Effector memory CD8-positive, alpha-beta T cell (primary cell): ENCODE results near the gene MED29.

Experiments
- ATAC-seq: fragments of 150-1000 bp; cut with Tn5 transposase; replicated peaks from 2 replicates; pipeline ENCODE4 v1.10.0; 2021; ENCODE audit warnings: mild to moderate bottlenecking, moderate library complexity
- DNase-seq, 3 experiments: peaks; one replicate each; pipeline ENCODE4 v3.0.0; 2021
- H3K27ac Mint-ChIP-seq, 2 donors: one replicate each; pipeline ENCODE4 v1.8.0; 2022; ENCODE audit warnings: mild to moderate bottlenecking in 2 of 2, mixed read lengths in 2 of 2, moderate library complexity in 2 of 2
- H3K27me3 Mint-ChIP-seq, 2 donors: one replicate each; pipeline ENCODE4 v1.8.0; 2022; ENCODE audit warnings: mixed read lengths in 2 of 2
- H3K36me3 Mint-ChIP-seq: one replicate; pipeline ENCODE4 v1.8.0; 2022; ENCODE audit warnings: mild to moderate bottlenecking, moderate library complexity, mixed read lengths; ENCODE audit not compliant: insufficient read depth
- H3K4me1 Mint-ChIP-seq, 2 donors: one replicate each; pipeline ENCODE4 v1.8.0; 2022; ENCODE audit warnings: low read depth in 2 of 2, mixed read lengths in 2 of 2
- H3K4me3 Mint-ChIP-seq, 2 donors: one replicate each; pipeline ENCODE4 v1.8.0; 2022; ENCODE audit warnings: mild to moderate bottlenecking in 2 of 2, mixed read lengths in 2 of 2, moderate library complexity in 2 of 2
- H3K9me3 Mint-ChIP-seq, 2 donors: one replicate each; pipeline ENCODE4 v1.8.0; 2022; ENCODE audit warnings: mixed read lengths in 2 of 2
- total RNA-seq, 9 experiments: gene quantifications; one replicate each; lab custom pipeline; 2026; lab: John Stamatoyannopoulos, UW

Gene MED29
- total RNA-seq: 43.8 to 86.1 (median 52.0) reads per million in 9 experiments

DNA sequence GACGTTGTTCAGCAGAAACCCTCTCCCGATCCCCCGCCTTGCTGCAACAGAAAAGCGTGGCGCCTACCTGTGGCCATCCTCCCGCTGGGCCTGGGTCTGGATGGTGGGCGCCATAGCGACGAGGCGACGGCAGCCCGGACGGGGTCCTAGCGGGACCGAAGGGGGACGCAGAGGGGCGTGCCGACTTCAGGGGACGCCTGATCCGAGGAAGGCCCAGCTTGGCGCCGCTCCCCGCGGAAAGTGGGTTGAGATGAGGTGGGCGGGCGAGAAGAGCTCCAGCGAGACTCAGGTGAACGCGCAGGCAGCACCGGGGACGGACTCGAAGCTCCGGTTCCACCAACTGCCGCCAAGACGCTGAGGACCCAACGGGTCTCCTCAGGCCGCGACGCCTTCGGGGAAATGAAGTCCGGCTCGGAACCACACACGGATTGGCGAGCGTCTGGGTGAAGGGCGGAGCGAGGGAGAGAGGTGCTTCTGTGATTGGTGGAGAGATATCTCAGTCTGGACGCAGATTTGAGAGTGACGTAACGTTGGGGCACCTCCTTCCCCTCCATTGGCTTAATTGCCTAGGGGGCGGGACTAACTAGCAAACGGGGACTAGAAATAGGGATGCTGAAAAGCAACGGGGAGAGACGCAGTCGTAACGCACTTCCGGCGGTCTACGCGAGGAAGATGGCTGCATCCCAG is at the start of gene MED29, which contains the start of gene PAF1:
MED29 (plus strand) TSS at position 628 of the 687 bp plus-strand sequence; CDS start at position 673, 45 bp downstream.
PAF1 (minus strand) TSS at position 356 of the 687 bp plus-strand sequence; CDS start at position 114, 242 bp downstream.
- H3K4me3 Mint-ChIP-seq: peak within 1 kb of the TSS; percentile 98
- DNase-seq (peak; percentile 93 to 94 (median 94)), ATAC-seq (peak; percentile 89)
- H3K9me3 Mint-ChIP-seq: no peaks in the 10 kb centered on the region
- no peaks in the 10 kb centered on the region for H3K27me3 Mint-ChIP-seq
- H3K4me1 Mint-ChIP-seq: peaks cover 19 to 28% of the 10 kb centered on the region in 2 donors
- peak within 1 kb of the TSS; percentile 95 to 97 for H3K27ac Mint-ChIP-seq
- peaks cover 89% of the 10 kb centered on the region for H3K36me3 Mint-ChIP-seq

- DNase-seq (peak; percentile 98 to 99 (median 99)), ATAC-seq (peak; percentile 87)
- H3K4me3 Mint-ChIP-seq: peak within 1 kb of the TSS; percentile 95 to 97
- peaks cover 16% of the 10 kb centered on the region for H3K36me3 Mint-ChIP-seq
- H3K27ac Mint-ChIP-seq: peak within 1 kb of the TSS; percentile 91 to 95
- H3K9me3 Mint-ChIP-seq: no peaks in the 10 kb centered on the region
- no peaks in the 10 kb centered on the region for H3K27me3 Mint-ChIP-seq
- H3K4me1 Mint-ChIP-seq: peaks cover 40 to 60% of the 10 kb centered on the region in 2 donors
Measured at GRCh38 chr19:39341719-39342604, 49.2 kb upstream of the MED29 start, which contains the start of gene SAMD4B. Gene SAMD4B, plus strand, starts transcription at chr19:39342421. Its CDS starts 14,473 bp downstream, at chr19:39356894.

DNA sequence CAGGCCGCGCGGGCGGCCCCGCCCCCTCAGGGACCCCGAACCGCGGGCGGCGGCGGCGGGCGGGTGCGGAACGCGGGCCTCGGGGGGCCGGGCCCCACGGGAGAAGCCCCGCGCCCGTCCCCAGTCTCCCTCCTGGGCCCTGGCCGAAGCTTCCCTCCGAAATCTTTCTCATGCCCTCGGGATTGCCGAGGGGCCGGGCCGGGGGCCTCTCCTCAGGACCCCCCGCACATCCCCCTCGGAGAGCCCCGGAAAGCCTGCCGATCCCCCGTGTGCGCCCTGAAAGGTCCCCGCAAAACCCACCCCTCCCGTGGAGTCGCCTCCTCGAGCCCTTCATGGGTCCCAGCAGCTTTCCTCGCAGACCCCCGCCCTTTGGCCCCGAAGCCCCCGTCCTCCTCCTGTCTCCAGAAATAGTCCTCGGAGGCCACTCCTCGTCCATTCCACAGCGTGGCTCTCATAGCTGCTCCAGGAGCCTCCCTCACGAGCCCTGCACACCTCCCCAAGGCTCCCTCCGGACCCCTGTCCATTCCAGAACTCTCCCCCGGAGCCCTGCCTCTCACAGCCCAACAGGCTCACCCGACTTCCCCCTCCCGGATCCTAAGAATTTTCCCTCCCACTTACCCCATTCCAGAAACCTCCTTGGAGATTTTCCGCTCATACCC is 48.4 kb upstream of the MED29 start:
- Mint-ChIP-seq H3K9me3 (no peaks in the 10 kb centered on the region), H3K27ac (peak overlapping the region; percentile 91 to 95), H3K36me3 (peaks cover 16% of the 10 kb centered on the region), H3K4me1 (peaks cover 46 to 62% of the 10 kb centered on the region in 2 donors), H3K4me3 (peak overlapping the region; percentile 78 to 85), H3K27me3 (no peaks in the 10 kb centered on the region)
- DNase-seq (no peak), ATAC-seq (no peak)

- DNase-seq: no peak
- Mint-ChIP-seq H3K27me3 (no peaks in the 10 kb centered on the region), H3K4me1 (peaks cover 51 to 66% of the 10 kb centered on the region in 2 donors), H3K9me3 (no peaks in the 10 kb centered on the region), H3K36me3 (peaks cover 18% of the 10 kb centered on the region), H3K4me3 (no peak overlapping the region), H3K27ac (peak overlapping the region; percentile 76 to 91)
- no peak for ATAC-seq
Measured at GRCh38 chr19:39345956-39346355, 45.2 kb upstream of the MED29 start.

DNA sequence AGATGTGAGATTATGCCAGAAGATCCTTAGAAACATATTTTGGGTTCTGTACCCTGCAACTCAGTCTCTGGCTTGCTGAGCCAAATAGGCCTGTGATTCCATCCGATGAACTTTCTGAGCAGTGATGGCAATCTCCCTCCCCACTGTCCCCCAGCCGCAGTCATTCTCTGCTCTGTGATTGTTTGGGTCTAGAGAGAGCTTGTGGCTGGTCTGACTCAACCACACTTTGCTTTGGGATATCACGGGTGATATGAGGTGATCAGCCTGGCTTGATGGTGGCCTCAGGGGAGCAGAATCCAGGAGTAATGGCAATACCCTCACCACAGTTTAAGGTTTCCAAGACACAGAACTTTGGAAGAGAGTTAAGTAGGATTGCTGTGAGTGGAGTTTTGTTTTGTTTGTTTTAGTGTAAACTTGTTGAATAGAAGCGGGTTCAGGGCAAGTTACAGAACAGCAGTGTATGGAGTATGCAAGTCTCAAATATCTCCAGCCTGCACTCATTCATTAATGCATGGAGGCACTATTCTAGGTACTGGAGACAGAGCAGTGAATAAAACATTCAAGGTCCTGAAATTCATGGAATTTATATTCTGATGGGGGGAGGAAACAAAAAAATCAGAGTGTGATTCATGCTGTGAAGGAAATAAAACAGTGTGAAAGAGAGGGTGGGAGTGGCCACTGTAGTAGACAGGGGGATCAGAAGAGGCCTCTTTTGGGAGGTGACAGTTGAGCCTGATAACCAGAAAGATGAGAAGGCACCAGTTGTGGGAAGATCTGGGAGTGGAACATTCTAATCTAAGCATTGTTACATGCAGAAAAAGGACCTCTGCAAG is 43.6 kb upstream of the MED29 start:
- H3K9me3 Mint-ChIP-seq: no peaks in the 10 kb centered on the region
- H3K4me3 Mint-ChIP-seq: no peak overlapping the region
- H3K27me3 Mint-ChIP-seq: no peaks in the 10 kb centered on the region
- ATAC-seq (no peak), DNase-seq (no peak)
- peaks cover 42 to 63% of the 10 kb centered on the region in 2 donors for H3K4me1 Mint-ChIP-seq
- peaks cover 18% of the 10 kb centered on the region for H3K36me3 Mint-ChIP-seq
- H3K27ac Mint-ChIP-seq: peak overlapping the region; percentile 15 to 45

- Mint-ChIP-seq H3K36me3 (peaks cover 28% of the 10 kb centered on the region), H3K27ac (no peak overlapping the region), H3K4me3 (no peak overlapping the region), H3K9me3 (no peaks in the 10 kb centered on the region), H3K4me1 (peaks cover 29 to 47% of the 10 kb centered on the region in 2 donors), H3K27me3 (no peaks in the 10 kb centered on the region)
- ATAC-seq: no peak
- no peak for DNase-seq
Measured at GRCh38 chr19:39349326-39349725, 41.9 kb upstream of the MED29 start.

GRCh38 chr19:39350156-39350555 is 41.0 kb upstream of the MED29 start:
- Mint-ChIP-seq H3K27me3 (no peaks in the 10 kb centered on the region), H3K4me1 (peaks cover 22 to 39% of the 10 kb centered on the region in 2 donors), H3K4me3 (no peak overlapping the region), H3K36me3 (peaks cover 36% of the 10 kb centered on the region), H3K9me3 (no peaks in the 10 kb centered on the region), H3K27ac (no peak overlapping the region)
- no peak for ATAC-seq
- DNase-seq: no peak

GRCh38 chr19:39351537-39352064 is 39.6 kb upstream of the MED29 start:
- peaks cover 13 to 25% of the 10 kb centered on the region in 2 donors for H3K4me1 Mint-ChIP-seq

DNA sequence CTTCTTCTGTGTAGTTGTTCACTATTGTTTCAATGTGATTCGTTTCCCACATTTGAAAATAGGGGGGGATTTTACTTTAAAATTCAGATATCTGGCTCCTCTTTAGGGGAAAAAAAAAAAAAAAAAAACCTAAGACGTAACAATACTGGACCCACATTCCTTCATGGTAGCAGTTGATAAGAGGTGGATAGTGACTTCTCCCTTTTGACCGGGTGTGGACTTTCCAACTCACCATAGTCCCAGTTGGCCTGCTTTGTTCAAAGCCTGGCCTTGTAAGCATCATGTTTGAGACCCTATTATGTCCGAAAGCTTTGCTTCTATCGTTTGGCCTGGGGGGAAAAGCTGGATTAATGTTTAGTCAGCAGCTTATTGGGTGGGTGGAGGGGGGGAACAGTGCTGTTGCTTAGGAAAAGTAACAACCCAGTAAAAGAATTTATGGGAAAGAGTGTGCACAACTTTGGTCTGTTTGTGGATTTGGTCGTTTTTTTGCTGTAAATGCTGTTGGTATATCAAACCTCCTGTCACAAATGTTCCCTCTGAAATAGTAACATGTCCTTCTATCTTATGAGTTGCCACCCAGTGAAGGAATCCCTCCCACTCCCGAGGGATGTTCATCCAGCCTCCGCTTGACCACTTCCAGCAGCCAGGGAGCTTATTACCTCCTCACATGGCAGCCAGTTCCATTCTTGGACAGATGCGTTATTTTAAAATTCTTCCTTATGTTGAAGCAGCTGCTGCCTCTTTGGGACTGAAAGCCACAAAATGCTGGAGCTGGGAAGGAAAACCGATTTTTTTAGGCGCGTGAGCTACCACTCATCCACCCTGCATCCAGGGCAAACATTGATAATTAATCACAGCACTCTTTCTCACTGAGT is 38.6 kb upstream of the MED29 start:
- ATAC-seq: no peak
- Mint-ChIP-seq H3K9me3 (no peaks in the 10 kb centered on the region), H3K36me3 (peaks cover 52% of the 10 kb centered on the region), H3K27me3 (no peaks in the 10 kb centered on the region), H3K4me3 (no peak overlapping the region), H3K27ac (peak overlapping the region; percentile 35 to 51), H3K4me1 (peaks cover 8 to 18% of the 10 kb centered on the region in 2 donors)
- no peak for DNase-seq

More at GRCh38 chr19:39351537-39352064, 39.6 kb upstream of the MED29 start:
- peak in 1 of 3 experiments; percentile 13 for DNase-seq
- peak; percentile 89 for ATAC-seq
- Mint-ChIP-seq H3K9me3 (no peaks in the 10 kb centered on the region), H3K4me3 (no peak overlapping the region), H3K27me3 (no peaks in the 10 kb centered on the region), H3K36me3 (peaks cover 47% of the 10 kb centered on the region), H3K27ac (peak overlapping the region; percentile 35 to 51)

GRCh38 chr19:39355253-39355652 is 35.9 kb upstream of the MED29 start:
- peaks cover 0 to 5% of the 10 kb centered on the region in 2 donors for H3K4me1 Mint-ChIP-seq
- H3K27ac Mint-ChIP-seq: no peak overlapping the region
- no peaks in the 10 kb centered on the region for H3K27me3 Mint-ChIP-seq
- no peak overlapping the region for H3K4me3 Mint-ChIP-seq
- ATAC-seq (no peak), DNase-seq (no peak)
- peaks cover 64% of the 10 kb centered on the region for H3K36me3 Mint-ChIP-seq
- H3K9me3 Mint-ChIP-seq: no peaks in the 10 kb centered on the region

GRCh38 chr19:39356073-39356472 is 35.1 kb upstream of the MED29 start:
- Mint-ChIP-seq H3K4me1 (peaks cover 0 to 5% of the 10 kb centered on the region in 2 donors), H3K27me3 (no peaks in the 10 kb centered on the region), H3K9me3 (no peaks in the 10 kb centered on the region), H3K27ac (no peak overlapping the region), H3K36me3 (peaks cover 64% of the 10 kb centered on the region), H3K4me3 (no peak overlapping the region)
- ATAC-seq (no peak), DNase-seq (no peak)
